ENCODE data around the gene PIP5K1B.

- TF ChIP-seq CREB1 (CRISPR knock-in tag; IDR thresholded peaks at IDR 0.05; ENCODE audit: low read depth), result no peak
- TF ChIP-seq EZH2 (IDR thresholded peaks at IDR 0.05; ENCODE audit: low read depth, unreplicated experiment), result no peak
- TF ChIP-seq, protein P1, sequence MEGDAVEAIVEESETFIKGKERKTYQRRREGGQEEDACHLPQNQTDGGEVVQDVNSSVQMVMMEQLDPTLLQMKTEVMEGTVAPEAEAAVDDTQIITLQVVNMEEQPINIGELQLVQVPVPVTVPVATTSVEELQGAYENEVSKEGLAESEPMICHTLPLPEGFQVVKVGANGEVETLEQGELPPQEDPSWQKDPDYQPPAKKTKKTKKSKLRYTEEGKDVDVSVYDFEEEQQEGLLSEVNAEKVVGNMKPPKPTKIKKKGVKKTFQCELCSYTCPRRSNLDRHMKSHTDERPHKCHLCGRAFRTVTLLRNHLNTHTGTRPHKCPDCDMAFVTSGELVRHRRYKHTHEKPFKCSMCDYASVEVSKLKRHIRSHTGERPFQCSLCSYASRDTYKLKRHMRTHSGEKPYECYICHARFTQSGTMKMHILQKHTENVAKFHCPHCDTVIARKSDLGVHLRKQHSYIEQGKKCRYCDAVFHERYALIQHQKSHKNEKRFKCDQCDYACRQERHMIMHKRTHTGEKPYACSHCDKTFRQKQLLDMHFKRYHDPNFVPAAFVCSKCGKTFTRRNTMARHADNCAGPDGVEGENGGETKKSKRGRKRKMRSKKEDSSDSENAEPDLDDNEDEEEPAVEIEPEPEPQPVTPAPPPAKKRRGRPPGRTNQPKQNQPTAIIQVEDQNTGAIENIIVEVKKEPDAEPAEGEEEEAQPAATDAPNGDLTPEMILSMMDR (conservative IDR thresholded peaks at IDR 0.05; ENCODE audit: low read depth in 2 of 2), result no peak
- no peak for TF ChIP-seq POLR2AphosphoS5 (IDR thresholded peaks at IDR 0.05; ENCODE audit: low read depth)
- no peak for TF ChIP-seq EZH2phosphoT487 (IDR thresholded peaks at IDR 0.05; ENCODE audit: unreplicated experiment)
- no peak for TF ChIP-seq ZNF114 (CRISPR knock-in tag; IDR thresholded peaks at IDR 0.05)
- no peak for TF ChIP-seq ZNF331 (CRISPR knock-in tag; IDR thresholded peaks at IDR 0.05; ENCODE audit: low read depth)
- TF ChIP-seq, protein P2, sequence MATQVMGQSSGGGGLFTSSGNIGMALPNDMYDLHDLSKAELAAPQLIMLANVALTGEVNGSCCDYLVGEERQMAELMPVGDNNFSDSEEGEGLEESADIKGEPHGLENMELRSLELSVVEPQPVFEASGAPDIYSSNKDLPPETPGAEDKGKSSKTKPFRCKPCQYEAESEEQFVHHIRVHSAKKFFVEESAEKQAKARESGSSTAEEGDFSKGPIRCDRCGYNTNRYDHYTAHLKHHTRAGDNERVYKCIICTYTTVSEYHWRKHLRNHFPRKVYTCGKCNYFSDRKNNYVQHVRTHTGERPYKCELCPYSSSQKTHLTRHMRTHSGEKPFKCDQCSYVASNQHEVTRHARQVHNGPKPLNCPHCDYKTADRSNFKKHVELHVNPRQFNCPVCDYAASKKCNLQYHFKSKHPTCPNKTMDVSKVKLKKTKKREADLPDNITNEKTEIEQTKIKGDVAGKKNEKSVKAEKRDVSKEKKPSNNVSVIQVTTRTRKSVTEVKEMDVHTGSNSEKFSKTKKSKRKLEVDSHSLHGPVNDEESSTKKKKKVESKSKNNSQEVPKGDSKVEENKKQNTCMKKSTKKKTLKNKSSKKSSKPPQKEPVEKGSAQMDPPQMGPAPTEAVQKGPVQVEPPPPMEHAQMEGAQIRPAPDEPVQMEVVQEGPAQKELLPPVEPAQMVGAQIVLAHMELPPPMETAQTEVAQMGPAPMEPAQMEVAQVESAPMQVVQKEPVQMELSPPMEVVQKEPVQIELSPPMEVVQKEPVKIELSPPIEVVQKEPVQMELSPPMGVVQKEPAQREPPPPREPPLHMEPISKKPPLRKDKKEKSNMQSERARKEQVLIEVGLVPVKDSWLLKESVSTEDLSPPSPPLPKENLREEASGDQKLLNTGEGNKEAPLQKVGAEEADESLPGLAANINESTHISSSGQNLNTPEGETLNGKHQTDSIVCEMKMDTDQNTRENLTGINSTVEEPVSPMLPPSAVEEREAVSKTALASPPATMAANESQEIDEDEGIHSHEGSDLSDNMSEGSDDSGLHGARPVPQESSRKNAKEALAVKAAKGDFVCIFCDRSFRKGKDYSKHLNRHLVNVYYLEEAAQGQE (IDR thresholded peaks at IDR 0.05; ENCODE audit: unreplicated experiment), result no peak
- TF ChIP-seq JUNB (IDR thresholded peaks at IDR 0.05; ENCODE audit: unreplicated experiment), result no peak
Observed at GRCh38 chr9:68991457-68991856, 286.4 kb downstream of the PIP5K1B start.

Data from GM23338 (cell line).